IPS-18c (cell line): ENCODE results near the gene RUSC1.

Experiments
- H3K4me3 ChIP-seq: 2 replicates; pipeline ENCODE4 v1.7.0; 2013; ENCODE audit warnings: low read depth, mild to moderate bottlenecking, low read length, moderate library complexity; ENCODE audit not compliant: insufficient read depth
- H3K9me3 ChIP-seq: one replicate; pipeline ENCODE4 v1.6.1; 2013; ENCODE audit warnings: mild to moderate bottlenecking, low read length, moderate library complexity; ENCODE audit not compliant: control insufficient read depth, insufficient read depth

Gene RUSC1, protein sequence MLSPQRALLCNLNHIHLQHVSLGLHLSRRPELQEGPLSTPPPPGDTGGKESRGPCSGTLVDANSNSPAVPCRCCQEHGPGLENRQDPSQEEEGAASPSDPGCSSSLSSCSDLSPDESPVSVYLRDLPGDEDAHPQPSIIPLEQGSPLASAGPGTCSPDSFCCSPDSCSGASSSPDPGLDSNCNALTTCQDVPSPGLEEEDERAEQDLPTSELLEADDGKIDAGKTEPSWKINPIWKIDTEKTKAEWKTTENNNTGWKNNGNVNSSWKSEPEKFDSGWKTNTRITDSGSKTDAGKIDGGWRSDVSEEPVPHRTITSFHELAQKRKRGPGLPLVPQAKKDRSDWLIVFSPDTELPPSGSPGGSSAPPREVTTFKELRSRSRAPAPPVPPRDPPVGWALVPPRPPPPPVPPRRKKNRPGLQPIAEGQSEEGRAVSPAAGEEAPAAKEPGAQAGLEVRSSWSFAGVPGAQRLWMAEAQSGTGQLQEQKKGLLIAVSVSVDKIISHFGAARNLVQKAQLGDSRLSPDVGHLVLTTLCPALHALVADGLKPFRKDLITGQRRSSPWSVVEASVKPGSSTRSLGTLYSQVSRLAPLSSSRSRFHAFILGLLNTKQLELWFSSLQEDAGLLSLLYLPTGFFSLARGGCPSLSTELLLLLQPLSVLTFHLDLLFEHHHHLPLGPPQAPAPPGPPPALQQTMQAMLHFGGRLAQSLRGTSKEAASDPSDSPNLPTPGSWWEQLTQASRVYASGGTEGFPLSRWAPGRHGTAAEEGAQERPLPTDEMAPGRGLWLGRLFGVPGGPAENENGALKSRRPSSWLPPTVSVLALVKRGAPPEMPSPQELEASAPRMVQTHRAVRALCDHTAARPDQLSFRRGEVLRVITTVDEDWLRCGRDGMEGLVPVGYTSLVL

DNA sequence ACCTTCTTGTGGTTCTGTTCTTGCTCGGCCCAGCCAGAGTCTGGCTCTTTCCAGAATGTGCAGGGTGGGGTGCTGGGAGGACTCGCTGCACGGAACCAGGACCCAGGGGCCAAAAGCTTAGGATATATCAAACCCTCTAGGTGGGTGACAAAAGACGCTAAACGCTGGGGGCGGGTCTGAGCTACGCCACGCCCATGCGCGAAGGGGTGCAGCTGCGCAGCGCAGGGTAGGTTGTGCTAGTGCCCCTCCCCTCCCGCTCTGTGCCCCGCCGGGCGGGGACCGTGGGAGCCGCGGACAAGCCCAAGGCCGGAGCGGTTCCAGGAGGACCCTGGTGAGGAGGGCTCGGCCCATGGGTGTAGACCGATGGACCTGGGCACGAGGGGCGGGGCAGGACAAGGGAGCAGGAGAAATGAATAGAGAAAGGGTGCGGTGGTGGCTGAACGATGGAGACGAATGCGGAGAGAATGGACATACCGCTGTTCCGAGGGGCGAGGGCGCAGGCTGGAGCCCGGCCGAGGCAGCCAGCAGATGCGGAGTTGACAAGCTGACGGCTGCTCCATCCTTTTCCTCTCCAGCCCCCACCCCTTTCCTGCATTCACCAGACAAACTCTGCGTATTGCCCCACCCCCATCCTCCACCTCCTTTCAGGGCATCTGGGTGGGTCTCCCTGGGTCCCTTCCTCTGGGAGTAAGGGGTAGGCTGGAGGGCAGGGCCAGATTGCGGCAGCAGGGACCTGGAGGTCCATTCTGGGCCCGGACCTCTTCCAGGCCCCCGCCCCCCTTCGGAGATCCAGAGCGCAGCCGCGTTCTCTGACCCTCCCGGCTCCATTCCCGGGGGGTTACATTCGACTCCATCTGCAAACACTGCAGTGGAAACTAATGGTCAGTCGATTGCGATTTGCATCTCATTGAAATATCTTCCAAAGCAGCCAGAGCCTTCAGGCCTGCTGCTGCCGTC is at the start of gene RUSC1:
TSS of gene RUSC1 (plus strand) at position 234 of the 957 bp plus-strand sequence. CDS start 880 bp downstream, outside the sequence.
- peak within 1 kb of the TSS; percentile 99 for H3K4me3 ChIP-seq
- no peaks in the 10 kb centered on the region for H3K9me3 ChIP-seq

DNA sequence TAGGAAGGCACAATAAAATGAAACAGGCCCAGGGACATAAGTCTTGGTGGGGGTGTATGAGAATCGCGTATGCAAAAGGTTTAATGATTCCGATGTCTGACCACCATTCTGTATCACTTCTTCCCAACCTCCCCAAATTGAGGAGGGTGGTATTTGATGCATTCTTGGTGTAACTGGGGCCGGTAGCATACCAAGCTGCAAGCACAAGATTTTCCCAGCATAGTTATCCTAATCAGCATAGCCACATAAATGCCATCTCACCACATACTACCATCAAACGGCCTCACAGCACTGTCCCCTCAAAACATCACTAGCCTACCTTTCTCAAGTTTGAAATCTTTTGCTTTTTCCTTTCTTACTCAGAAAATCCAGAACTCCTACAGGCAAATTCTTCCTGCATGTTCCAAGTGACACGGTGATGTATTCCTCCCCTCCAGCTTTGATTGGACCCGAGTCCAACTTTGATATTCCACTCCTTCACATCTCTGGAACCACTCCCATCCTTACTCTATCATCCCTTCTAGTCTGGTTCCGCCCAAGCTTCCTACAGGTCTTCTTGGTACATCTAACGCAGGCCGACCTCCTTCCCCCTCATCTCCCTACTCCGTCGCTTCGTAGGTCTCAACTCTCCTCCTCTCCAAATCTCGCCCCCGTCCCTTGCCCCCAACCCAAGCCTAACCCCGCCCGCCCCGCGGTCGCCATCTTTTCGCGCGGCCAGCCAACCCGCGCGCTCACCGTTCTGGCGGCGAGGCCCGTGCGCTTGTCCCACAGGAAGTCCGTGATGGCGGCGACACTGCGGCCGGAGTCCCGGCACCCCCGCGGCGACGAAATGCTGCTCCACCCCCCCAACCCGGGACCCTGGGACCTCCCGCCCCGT is 48.0 kb upstream of the RUSC1 start:
- Histone ChIP-seq H3K4me3 (peak overlapping the region; percentile 81), H3K9me3 (no peaks in the 10 kb centered on the region)

DNA sequence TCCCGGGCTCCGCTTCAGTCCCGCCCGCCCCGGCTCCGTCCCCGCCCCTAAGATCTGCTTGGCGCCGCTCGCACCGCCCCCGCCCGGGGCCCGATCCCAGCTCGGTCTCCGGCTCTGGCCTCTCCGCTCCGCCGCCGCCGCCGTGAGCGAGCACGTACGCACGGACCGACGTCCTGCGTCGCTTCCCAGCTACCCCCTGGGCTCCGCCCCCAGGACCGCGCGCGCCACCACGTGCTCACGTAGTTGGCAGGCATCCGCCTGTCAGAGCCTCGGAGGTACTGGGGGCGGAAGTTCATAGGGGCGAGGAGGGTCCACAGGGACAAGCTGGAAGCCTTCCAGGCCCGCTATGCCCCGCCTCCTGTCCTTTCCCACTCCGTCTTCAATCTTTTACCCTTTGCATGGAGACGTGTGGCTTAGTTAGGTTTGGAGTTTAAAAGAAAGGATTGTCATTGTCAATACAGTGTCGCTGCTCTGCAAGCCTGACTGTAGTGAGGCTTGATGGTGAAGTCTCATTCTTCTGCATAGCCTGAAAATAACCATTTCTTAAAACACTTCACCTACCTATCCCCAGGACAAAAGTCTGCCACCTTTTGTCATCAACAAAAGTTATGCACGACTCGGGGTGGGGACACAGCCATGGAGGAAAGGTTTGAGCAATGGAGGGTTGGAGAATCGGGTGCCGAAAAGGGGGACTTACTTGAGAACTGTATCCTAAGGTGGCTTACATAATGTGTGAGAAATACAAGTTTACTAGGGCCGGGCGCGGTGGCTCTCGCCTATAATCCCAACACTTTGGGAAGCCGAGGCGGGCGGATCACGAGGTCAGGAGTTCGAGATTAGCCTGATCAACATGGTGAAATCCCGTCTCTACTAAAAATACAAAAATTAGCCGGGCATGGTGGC is 47.1 kb upstream of the RUSC1 start, which contains the start of gene CLK2:
TSS of gene CLK2 (minus strand) at position 162 of the 903 bp plus-strand sequence. CDS start 2,527 bp downstream, outside the sequence.
- Histone ChIP-seq H3K9me3 (no peaks in the 10 kb centered on the region), H3K4me3 (peak within 1 kb of the TSS; percentile 81)

DNA sequence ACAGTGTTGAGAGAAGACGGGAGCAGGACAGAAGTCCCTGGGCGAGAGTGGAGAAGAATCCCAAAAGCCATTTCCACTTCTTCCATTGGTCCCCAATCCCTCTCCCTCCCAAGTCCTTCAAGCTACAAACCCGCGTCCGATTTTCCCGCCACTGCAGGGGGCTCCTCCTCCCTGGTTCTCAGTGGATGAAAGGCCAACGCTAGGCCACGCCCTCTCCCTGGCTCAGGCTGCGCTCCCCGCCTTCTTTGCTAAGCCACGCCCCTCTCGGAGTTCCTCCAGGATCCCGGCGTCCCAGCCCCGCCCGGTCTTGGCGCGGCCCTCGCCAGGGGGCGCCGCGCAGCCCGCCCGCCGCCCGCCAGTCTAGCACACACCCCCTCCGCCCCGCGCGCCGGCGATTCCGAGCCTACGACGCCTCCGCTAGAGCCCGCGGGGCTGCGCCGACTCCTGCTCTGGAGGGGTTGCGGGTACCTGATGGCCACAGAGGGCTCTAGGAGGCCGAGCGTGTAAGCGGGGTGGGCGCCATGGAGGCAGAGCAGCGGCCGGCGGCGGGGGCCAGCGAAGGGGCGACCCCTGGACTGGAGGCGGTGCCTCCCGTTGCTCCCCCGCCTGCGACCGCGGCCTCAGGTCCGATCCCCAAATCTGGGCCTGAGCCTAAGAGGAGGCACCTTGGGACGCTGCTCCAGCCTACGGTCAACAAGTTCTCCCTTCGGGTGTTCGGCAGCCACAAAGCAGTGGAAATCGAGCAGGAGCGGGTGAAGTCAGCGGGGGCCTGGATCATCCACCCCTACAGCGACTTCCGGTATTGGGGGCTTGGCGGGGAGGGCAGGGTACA is 43.4 kb upstream of the RUSC1 start, which contains the start of gene HCN3:
TSS of gene HCN3 (plus strand) at position 394 of the 832 bp plus-strand sequence. CDS start at position 522, 128 bp downstream.
- Histone ChIP-seq H3K9me3 (no peaks in the 10 kb centered on the region), H3K4me3 (peak within 1 kb of the TSS; percentile 81)

DNA sequence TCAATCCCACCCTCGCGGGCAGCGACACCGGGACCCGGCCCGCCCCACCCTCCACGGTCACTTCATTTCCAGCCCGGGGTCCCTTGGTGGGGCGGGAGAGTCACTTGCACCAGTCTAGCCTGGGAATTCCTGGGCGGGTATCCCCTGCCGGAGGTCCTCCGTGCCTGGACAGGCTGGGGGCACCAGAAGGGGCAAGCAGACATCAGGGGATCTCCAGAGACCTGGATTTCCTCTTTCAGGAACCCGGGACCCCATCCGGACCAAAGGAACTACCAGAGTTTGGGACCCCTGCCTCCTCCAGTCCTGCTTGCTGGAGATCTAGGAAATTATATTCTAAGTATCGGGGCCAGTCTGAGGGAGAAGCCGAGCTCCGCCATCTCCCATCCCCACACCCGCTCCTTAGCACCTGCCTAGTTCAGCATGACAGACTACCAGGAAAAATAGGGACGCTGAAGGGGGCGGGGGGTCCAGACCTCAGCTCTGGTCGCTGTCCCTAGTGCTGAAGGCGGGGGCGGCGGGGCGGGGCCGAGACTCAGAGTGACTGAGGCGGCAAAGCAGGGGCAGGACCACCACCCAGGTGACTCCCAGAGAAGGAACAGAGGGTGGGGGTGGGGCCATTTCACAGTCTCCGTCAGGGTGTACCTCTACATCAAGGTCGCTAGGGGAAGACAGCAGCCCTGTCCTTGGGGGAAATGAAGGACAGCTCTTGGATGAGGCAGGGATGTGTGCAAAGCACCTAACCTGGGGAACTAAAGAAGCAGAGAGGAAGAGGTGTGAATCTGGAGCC is 42.6 kb upstream of the RUSC1 start:
- Histone ChIP-seq H3K4me3 (peak overlapping the region; percentile 81), H3K9me3 (no peaks in the 10 kb centered on the region)

DNA sequence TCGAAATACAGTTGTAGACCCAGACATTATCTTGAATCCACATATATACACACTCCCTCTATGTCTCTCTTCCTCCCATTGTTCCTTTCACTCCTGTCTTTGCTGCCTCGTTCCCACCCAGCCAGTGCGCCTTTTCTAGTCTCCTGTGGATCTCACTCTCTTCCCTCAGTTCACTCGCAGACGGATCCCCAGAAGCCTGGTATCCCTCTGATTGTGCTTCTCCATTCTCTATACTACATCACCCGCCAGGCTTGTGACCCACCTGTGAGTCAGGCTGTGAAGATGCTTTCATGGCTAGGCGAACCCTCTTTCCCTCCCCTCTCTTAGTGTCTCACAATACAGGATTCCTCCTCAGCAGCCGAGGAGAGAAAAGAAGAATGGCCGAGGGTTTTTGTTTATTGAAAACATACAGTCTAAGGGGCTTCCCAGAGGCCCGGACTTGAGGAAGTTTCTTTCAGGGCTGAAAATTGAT is 42.0 kb upstream of the RUSC1 start:
- Histone ChIP-seq H3K9me3 (no peaks in the 10 kb centered on the region), H3K4me3 (no peak overlapping the region; the same call in 1 of the 2 replicates)

DNA sequence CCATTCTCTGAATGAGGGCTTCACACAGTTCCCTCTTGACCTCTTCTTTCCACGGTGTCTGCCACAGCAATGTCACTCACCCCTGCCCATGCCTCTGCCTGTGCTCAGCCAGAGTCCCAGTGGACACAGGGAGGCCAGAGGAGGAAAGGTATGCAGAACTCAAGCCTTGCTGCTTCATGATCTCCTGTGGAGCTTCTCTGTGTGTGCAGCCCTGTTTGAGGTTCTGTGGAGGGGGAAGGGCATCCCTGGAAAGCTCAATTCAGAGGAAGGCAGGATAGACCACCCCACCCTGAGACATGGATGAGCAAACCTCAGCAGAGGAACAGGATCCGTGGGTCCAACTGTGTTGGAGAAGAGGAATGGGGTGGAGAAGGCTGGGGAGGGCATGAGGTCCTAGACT is 41.4 kb upstream of the RUSC1 start:
- peak overlapping the region; percentile 20; the same call in 1 of the 2 replicates for H3K4me3 ChIP-seq
- H3K9me3 ChIP-seq = no peaks in the 10 kb centered on the region

DNA sequence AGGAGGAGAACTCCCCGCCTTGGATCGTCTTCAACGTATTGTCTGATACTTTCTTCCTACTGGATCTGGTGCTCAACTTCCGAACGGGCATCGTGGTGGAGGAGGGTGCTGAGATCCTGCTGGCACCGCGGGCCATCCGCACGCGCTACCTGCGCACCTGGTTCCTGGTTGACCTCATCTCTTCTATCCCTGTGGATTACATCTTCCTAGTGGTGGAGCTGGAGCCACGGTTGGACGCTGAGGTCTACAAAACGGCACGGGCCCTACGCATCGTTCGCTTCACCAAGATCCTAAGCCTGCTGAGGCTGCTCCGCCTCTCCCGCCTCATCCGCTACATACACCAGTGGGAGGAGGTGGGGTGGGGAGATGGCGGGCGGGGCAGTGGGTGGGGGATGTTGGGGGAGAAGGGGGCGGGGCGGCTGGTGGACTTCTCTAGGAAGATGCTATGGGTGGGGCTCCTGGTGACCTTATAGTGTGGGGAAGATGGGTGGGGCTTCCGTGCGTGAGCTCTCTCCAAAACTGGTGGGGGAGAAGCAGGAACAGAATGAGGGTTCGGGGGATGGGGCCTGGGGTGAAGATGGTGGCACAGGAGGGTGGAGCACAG is 38.1 kb upstream of the RUSC1 start:
- Histone ChIP-seq H3K4me3 (no peak overlapping the region), H3K9me3 (no peaks in the 10 kb centered on the region)

DNA sequence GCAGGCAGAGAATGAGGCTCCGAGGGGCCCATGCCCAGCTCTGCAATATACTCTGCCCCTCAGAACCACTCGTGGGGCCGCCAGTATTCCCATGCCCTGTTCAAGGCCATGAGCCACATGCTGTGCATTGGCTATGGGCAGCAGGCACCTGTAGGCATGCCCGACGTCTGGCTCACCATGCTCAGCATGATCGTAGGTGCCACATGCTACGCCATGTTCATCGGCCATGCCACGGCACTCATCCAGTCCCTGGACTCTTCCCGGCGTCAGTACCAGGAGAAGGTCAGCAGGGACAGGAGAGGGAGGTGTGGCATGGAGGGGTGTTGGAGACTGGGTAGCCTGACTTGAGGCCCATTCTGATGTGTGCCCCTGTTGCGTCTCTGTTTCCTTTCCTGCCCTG is 36.2 kb upstream of the RUSC1 start:
- Histone ChIP-seq H3K9me3 (no peaks in the 10 kb centered on the region), H3K4me3 (no peak overlapping the region)

DNA sequence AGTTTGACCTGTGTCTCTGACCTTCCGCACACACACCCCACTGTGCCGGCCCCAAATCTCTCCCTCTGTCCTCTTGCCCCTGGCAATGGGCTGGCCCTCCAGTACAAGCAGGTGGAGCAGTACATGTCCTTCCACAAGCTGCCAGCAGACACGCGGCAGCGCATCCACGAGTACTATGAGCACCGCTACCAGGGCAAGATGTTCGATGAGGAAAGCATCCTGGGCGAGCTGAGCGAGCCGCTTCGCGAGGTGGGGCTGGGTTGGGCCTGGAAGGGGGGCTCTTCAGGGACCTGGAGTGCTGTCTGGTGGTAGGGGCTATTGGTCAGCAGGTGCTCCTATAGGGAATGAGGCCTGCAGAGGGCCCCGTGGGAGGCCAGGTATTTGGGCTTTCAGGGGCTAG is 35.6 kb upstream of the RUSC1 start:
- H3K4me3 ChIP-seq = no peak overlapping the region
- no peaks in the 10 kb centered on the region for H3K9me3 ChIP-seq

DNA sequence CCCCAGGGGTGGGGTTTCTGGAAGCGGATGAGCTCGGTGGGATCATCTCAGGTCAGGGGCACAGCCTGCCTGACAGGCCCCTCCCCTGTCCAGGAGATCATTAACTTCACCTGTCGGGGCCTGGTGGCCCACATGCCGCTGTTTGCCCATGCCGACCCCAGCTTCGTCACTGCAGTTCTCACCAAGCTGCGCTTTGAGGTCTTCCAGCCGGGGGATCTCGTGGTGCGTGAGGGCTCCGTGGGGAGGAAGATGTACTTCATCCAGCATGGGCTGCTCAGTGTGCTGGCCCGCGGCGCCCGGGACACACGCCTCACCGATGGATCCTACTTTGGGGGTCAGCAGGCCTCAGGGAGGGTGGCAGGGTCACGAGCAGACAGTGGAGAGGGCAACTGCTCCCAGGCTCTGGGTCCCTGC is 35.1 kb upstream of the RUSC1 start:
- Histone ChIP-seq H3K4me3 (no peak overlapping the region), H3K9me3 (no peaks in the 10 kb centered on the region)

DNA sequence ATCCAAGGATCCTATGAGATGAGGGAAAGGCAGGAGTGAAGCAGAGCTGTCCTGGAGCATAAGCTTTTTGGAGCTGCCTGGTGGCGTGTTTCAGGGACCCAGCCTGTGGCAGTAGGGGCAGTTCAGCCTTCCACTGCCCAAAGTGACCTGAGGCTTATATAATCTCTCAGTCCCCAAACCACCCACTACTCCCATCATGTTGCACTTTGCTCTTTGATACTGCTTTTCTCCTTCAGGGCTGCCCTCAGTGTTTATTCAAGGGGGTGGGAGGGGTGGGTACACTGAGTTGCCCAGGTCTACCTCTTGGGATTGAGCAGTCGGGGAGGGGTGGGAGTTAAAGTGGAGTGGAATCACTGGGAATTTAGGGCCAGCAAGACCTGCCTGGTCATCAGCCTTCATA is 34.1 kb upstream of the RUSC1 start:
- Histone ChIP-seq H3K9me3 (no peaks in the 10 kb centered on the region), H3K4me3 (no peak overlapping the region)

DNA sequence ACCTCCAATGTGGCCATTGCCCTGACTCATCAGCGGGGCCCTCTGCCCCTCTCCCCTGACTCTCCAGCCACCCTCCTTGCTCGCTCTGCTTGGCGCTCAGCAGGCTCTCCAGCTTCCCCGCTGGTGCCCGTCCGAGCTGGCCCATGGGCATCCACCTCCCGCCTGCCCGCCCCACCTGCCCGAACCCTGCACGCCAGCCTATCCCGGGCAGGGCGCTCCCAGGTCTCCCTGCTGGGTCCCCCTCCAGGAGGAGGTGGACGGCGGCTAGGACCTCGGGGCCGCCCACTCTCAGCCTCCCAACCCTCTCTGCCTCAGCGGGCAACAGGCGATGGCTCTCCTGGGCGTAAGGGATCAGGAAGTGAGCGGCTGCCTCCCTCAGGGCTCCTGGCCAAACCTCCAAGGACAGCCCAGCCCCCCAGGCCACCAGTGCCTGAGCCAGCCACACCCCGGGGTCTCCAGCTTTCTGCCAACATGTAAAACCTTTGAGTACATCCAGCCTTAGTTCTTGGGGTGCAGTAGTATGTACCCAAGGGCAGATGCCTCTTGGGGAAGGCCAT is 32.6 kb upstream of the RUSC1 start:
- Histone ChIP-seq H3K9me3 (no peaks in the 10 kb centered on the region), H3K4me3 (no peak overlapping the region)
